Common myeloid progenitor, CD34-positive (primary cell): Measurements from ENCODE around the gene GEN1.
A peak's percentile ranks its signal among the peaks of the same experiment; 100 is the strongest.

Experiments
- CTCF ChIA-PET: fragments of 350-600 bp; sonication (Branson Sonifier 250); formaldehyde crosslinking; loops from one replicate; lab custom pipeline; 2021; ENCODE audit warnings: antibody characterized with exemption; lab: Charles Lee
- POLR2A ChIA-PET: fragments of 350-600 bp; sonication (Branson Sonifier 250); formaldehyde crosslinking; loops from one replicate; lab custom pipeline; 2021; ENCODE audit warnings: antibody characterized with exemption; lab: Charles Lee
- DNase-seq, 3 donors: peaks; one replicate each; pipeline versions ENCODE4 v3.0.0 to v3.0.0-alpha.2; 2013
- H3K27ac ChIP-seq, 2 experiments: 1 replicate in 1 of 2; 2 replicates in 1 of 2; pipeline ENCODE4 v1.7.0; 2013; ENCODE audit warnings: inconsistent platforms in 2 of 2, low read length in 2 of 2, mild to moderate bottlenecking in 2 of 2, low read depth in 1 of 2, moderate library complexity in 1 of 2; ENCODE audit not compliant: severe bottlenecking in 2 of 2, insufficient read depth in 1 of 2, poor library complexity in 1 of 2
- H3K27me3 ChIP-seq, 5 experiments: replicated peaks in 2 of 5; 1 replicate in 3 of 5; 2 replicates in 2 of 5; pipeline versions ENCODE4 v1.6.1 to v1.7.0; 2013; ENCODE audit warnings: low read length in 4 of 5, mild to moderate bottlenecking in 2 of 5, moderate library complexity in 2 of 5, inconsistent platforms in 1 of 5; ENCODE audit not compliant: insufficient read depth in 5 of 5, control insufficient read depth in 4 of 5
- H3K36me3 ChIP-seq, 4 experiments: 1 replicate in 2 of 4; 2 replicates in 2 of 4; pipeline versions ENCODE4 v1.6.1 to v1.7.0; 2013; ENCODE audit warnings: low read length in 3 of 4, control low read depth in 1 of 4, mild to moderate bottlenecking in 1 of 4; ENCODE audit not compliant: control insufficient read depth in 4 of 4, insufficient read depth in 4 of 4
- H3K4me1 ChIP-seq, 4 experiments: 1 replicate in 3 of 4; 2 replicates in 1 of 4; pipeline versions ENCODE4 v1.6.1 to v1.7.1; 2013; ENCODE audit warnings: low read length in 3 of 4, mild to moderate bottlenecking in 3 of 4, control low read depth in 1 of 4, inconsistent platforms in 1 of 4, moderate library complexity in 1 of 4; ENCODE audit not compliant: control insufficient read depth in 4 of 4, insufficient read depth in 4 of 4; ENCODE audit errors: control extremely low read depth in 1 of 4
- H3K4me3 ChIP-seq, 7 experiments: 1 replicate in 4 of 7; 2 replicates in 3 of 7; pipeline versions ENCODE4 v1.5.1 to v1.7.0; 2013; ENCODE audit warnings: mild to moderate bottlenecking in 7 of 7, low read length in 6 of 7, moderate library complexity in 6 of 7, inconsistent platforms in 2 of 7, low read depth in 2 of 7, control low read depth in 1 of 7; ENCODE audit not compliant: insufficient read depth in 4 of 7, control insufficient read depth in 1 of 7; ENCODE audit errors: extremely low read depth in 1 of 7
- H3K9me3 ChIP-seq, 5 experiments: 1 replicate in 4 of 5; 2 replicates in 1 of 5; pipeline versions ENCODE4 v1.6.1 to v1.7.1; 2013; ENCODE audit warnings: low read length in 4 of 5, mild to moderate bottlenecking in 2 of 5, inconsistent platforms in 1 of 5, low read depth in 1 of 5, moderate library complexity in 1 of 5; ENCODE audit not compliant: control insufficient read depth in 4 of 5, insufficient read depth in 2 of 5; ENCODE audit errors: control extremely low read depth in 1 of 5
- WGBS: methylation state at CpG from one replicate; pipeline ENCODE4 v1.1.5; 2013; ENCODE audit not compliant: insufficient coverage; 5-methylcytosine and 5-hydroxymethylcytosine counted together

Gene GEN1

DNA sequence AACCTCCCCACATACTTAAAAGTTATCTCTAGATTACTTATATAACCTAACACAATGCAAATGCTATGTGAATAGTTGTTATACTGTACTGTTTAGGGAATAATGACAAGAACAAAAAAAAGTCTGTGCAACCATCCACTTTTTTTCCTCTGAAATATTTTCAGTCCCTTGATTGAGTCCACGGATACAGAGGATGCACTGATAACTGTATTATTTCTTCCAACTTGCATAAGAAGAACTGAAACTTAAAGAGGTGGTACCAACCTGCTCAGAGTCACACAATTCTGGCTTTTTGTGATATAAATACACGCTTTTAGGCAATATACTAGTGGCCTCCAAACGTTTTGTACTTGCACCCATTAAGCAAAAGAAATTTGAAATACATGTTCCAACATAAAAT is 1.7 kb upstream of the GEN1 start:
- Histone ChIP-seq H3K4me1 (peaks cover 8 to 22% (median 16%) of the 10 kb centered on the region in 4 experiments), H3K27ac (no peak overlapping the region), H3K4me3 (peak overlapping the region in 1 of 7 experiments; percentile 83), H3K36me3 (no peaks in the 10 kb centered on the region), H3K9me3 (no peaks in the 10 kb centered on the region), H3K27me3 (no peaks in the 10 kb centered on the region)
- 100% methylated on average over 1 of the region's 3 CpGs for WGBS
- ChIA-PET POLR2A (no interaction called here), CTCF (no interaction called here)
- no peak for DNase-seq

DNA sequence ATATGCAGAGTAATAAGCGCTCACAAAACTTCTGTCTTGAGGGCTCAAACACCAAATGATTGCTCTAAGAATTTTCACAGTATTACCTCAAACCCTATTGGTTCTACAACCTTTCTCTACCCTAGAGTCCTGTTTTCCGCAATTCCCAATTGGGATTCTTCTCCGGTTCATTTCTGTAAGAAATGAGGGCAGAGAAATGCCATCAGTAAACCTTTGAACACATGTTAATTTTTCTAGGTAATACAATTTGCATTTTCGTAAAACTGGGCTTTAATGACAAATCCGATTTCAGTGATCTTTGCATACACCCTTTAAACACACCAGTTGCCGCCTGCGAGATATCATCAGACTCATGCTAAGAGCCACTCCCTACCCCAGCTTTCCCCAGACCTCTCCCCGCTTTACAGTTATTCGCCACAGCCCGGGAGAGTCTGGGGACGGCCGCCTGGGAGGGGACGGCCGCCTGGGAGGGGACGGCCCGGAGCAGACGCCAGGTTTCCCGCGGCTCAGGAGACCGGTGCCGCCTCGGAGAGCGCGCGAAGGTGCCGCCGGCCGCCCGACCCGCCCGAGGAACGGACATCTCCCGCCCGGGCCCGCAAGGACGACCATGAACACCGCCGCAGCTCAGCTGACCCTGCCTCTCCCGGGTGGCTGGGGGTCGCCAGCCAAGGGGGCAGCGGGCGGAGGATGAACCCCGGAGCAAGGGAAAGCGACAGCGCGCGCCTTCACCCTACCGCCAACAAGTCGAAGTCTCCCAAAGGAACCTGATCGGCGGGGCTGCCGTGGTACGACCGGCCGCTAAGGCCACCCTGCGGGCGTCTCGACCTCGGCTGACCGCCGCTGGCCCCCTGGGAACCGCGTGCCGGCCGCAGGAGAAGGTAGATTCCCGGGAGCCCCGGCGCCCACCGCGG is 791 bp upstream of the GEN1 start:
- Histone ChIP-seq H3K27me3 (no peaks in the 10 kb centered on the region), H3K27ac (peak overlapping the region; percentile 88 to 95), H3K4me1 (peaks cover 8 to 22% (median 16%) of the 10 kb centered on the region in 4 experiments), H3K4me3 (peak overlapping the region; percentile 79 to 99 (median 96)), H3K36me3 (no peaks in the 10 kb centered on the region), H3K9me3 (no peaks in the 10 kb centered on the region)
- WGBS = 3% methylated on average over 54 of the region's 70 CpGs
- peak; percentile 26 to 74 (median 70) for DNase-seq
- ChIA-PET POLR2A (no interaction called here), CTCF (interaction anchor here (0.9 to 1.0 kb wide), 2 partner anchors 14 to 70 kb away, joined by 3 read pairs; no protein-coding TSS in a partner anchor)

DNA sequence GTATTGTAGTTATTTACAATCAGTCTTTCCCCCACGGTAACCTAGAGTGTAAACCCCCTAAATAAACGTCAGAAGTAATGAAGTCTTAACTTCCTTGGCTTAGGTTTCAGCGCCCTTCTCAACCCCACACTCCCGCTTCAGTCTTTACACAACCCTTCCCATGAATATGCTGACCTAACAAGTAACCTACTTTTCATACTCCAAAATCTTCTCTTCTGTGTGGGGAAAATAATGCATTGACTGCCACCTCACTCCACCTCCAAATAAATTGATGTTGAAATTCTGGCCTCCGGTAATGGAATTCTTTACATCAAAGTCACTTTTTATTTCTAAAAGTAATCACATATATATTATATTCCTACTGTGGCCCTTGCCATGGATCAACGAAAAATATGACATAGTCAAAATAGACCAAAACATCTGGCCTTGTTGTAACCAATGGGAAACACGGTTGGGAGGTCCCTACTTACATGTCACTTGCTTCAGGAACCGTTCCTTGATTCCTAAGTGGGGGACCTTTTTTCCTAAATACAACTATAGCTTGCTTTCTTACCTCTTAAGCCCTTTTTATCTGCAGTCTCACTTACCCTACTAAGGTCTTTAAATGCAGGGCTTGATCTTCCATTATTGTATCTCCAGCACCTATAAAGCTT is 961 bp downstream of the GEN1 start:
- CTCF ChIA-PET = interaction anchor here (1.0 to 1.2 kb wide), 2 partner anchors 12 to 77 kb away, joined by 3 read pairs; no protein-coding TSS in a partner anchor
- peak in 2 of 3 donors; percentile 28 to 37 for DNase-seq
- peaks cover 8 to 23% (median 18%) of the 10 kb centered on the region in 4 experiments for H3K4me1 ChIP-seq
- peak overlapping the region in 6 of 7 experiments; percentile 83 to 99 (median 96) for H3K4me3 ChIP-seq
- H3K27me3 ChIP-seq = no peaks in the 10 kb centered on the region
- POLR2A ChIA-PET = no interaction called here
- peak overlapping the region; percentile 88 to 95 for H3K27ac ChIP-seq
- no peaks in the 10 kb centered on the region for H3K9me3 ChIP-seq
- WGBS = 46% methylated on average over 3 of the region's 8 CpGs
- no peaks in the 10 kb centered on the region for H3K36me3 ChIP-seq

DNA sequence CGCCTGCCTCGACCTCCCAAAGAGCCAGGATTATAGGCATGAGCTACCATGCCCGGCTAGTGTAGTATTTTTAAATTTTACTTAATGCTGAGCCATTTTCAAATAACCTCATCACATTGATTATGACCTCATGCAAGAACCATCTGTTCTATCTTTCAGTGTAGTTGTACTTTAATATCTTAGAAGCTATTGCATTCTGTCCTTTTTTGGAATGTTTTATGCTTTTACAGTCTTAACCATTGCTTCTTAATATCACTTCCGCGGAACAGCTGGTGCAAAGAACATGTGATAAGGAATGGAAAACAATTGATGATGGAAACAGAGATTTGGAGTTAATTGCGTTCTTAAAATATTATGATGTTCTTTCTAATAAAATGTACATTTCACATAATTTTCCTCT is 2.7 kb downstream of the GEN1 start:
- WGBS = 90% methylated on average over 2 of the region's 6 CpGs
- Histone ChIP-seq H3K4me1 (peaks cover 8 to 23% (median 18%) of the 10 kb centered on the region in 4 experiments), H3K9me3 (no peaks in the 10 kb centered on the region), H3K27me3 (no peaks in the 10 kb centered on the region), H3K27ac (no peak overlapping the region), H3K36me3 (no peaks in the 10 kb centered on the region), H3K4me3 (no peak overlapping the region)
- DNase-seq = no peak
- CTCF ChIA-PET = interaction anchor here (1.3 to 1.7 kb wide), 2 partner anchors 11 to 13 kb away, joined by 4 to 5 read pairs; no protein-coding TSS in a partner anchor
- POLR2A ChIA-PET = interaction anchor here (0.6 kb wide), 1 partner anchor 476 kb away, joined by 3 read pairs; no protein-coding TSS in a partner anchor

DNA sequence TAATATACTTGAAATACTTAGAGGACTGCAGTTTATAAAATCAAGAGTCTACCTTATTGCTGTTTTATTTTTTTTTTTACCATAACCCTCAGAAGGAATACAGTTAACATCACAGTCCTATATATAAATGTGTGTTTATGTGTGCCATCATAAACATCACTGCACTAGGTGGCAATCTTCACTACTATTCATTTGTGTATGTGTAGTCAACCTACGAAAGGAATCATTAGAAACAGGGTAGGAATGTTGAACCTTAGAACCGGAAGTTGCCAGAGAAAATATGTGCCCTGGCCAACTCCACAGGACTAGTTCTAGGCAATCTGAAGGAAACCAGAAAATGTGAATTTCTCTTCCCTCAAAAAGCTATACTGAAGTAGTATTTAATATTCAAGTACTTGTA is 3.4 kb downstream of the GEN1 start:
- no peak overlapping the region for H3K27ac ChIP-seq
- no peaks in the 10 kb centered on the region for H3K9me3 ChIP-seq
- ChIA-PET POLR2A (interaction anchor here (0.6 kb wide), 1 partner anchor 476 kb away, joined by 3 read pairs; no protein-coding TSS in a partner anchor), CTCF (no interaction called here)
- no peak overlapping the region for H3K4me3 ChIP-seq
- no peak for DNase-seq
- no CpG with 5 or more reads among the region's 2 CpGs for WGBS
- peaks cover 8 to 23% (median 18%) of the 10 kb centered on the region in 4 experiments for H3K4me1 ChIP-seq
- no peaks in the 10 kb centered on the region for H3K27me3 ChIP-seq
- H3K36me3 ChIP-seq = peaks cover 0 to under 1% (median 0%) of the 10 kb centered on the region in 4 experiments

DNA sequence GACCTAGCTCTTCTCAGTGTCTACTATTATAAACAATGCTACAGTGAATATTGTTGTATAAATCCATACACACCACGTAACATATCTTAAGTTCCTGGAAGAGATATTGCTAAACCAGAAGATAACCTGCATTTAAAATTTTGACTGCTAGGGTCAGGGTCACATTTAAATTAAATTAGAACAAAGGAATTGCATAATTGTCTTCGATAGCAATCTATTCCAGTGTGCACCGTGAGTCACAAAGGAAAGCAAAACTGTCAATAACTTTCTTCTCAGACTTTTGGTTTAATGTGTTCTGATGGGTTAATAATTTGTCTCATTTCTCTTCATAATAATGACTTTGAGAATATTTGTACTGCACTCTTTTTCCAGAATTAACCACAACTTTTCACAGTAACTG is 4.2 kb downstream of the GEN1 start:
- POLR2A ChIA-PET = no interaction called here
- CTCF ChIA-PET = no interaction called here

More for the DNA sequence above, 4.2 kb downstream of the GEN1 start:
- Histone ChIP-seq H3K27ac (no peak overlapping the region), H3K9me3 (no peaks in the 10 kb centered on the region), H3K27me3 (no peaks in the 10 kb centered on the region), H3K4me1 (peaks cover 7 to 20% (median 11%) of the 10 kb centered on the region in 4 experiments), H3K36me3 (peaks cover 0 to 5% (median 0%) of the 10 kb centered on the region in 4 experiments), H3K4me3 (no peak overlapping the region)
- WGBS = no CpG with 5 or more reads among the region's 3 CpGs
- no peak for DNase-seq
